OCI-LY7 (cell line): ENCODE data around the gene HSDL2. TPM values are rescaled to one million over a fixed set of nuclear protein-coding genes. Genes with fewer than 3 reads are reported as not detected.

Source experiments
- Bru-seq: library from RNA; stranded (reverse); fragments of 400-500 nt; gene quantifications from one replicate; lab custom pipeline; 2021; lab: Mats Ljungman, UMichigan
- BruChase-seq, 2 experiments: library from RNA; stranded (reverse); fragments of 400-500 nt; gene quantifications; one replicate each; lab custom pipeline; 2021; lab: Mats Ljungman, UMichigan
- BruUV-seq: library from RNA; stranded (reverse); fragments of 400-500 nt; replicated peaks from 2 replicates; lab custom pipeline; 2021; lab: Mats Ljungman, UMichigan
- CTCF ChIA-PET: fragments of 300-600 bp; sonication (Branson Sonifier 250); formaldehyde crosslinking; loops from one replicate; lab custom pipeline; 2022; ENCODE audit warnings: antibody characterized with exemption; ENCODE audit not compliant: unreplicated experiment; lab: Charles Lee
- POLR2A ChIA-PET: fragments of 300-600 bp; sonication (Branson Sonifier 250); formaldehyde crosslinking; loops from one replicate; lab custom pipeline; 2022; ENCODE audit warnings: antibody characterized with exemption; lab: Charles Lee
- DNase-seq: peaks from one replicate; pipeline ENCODE4 v3.0.0-alpha.2; 2015; ENCODE audit warnings: low spot score
- H2AFZ ChIP-seq: fragments of 200-600 bp; sonication (generic), shearing (Covaris generic); 2 replicates; pipeline ENCODE4 v1.6.1; 2014; ENCODE audit warnings: mild to moderate bottlenecking, antibody characterized with exemption, low read length, moderate library complexity
- H3K27ac ChIP-seq: fragments of 200-600 bp; sonication (generic); 2 replicates; pipeline ENCODE4 v1.5.1; 2014; ENCODE audit warnings: mixed run types, low read depth, mild to moderate bottlenecking, moderate library complexity, low read length, inconsistent platforms; ENCODE audit not compliant: poor library complexity, severe bottlenecking
- H3K36me3 ChIP-seq: fragments of 200-600 bp; sonication (generic); 2 replicates; pipeline ENCODE4 v1.6.1; 2014; ENCODE audit warnings: mild to moderate bottlenecking, antibody characterized with exemption, low read length, moderate library complexity, mixed read lengths; ENCODE audit not compliant: insufficient read depth
- H3K4me1 ChIP-seq: fragments of 200-600 bp; sonication (generic); 2 replicates; pipeline ENCODE4 v1.5.1; 2014; ENCODE audit warnings: mild to moderate bottlenecking, low read length; ENCODE audit not compliant: insufficient read depth, poor library complexity, severe bottlenecking
- H3K4me2 ChIP-seq: fragments of 200-600 bp; sonication (generic); 2 replicates; pipeline ENCODE4 v1.6.1; 2014; ENCODE audit warnings: mild to moderate bottlenecking, low read length
- H3K4me3 ChIP-seq: fragments of 200-600 bp; sonication (generic); 2 replicates; pipeline ENCODE4 v1.5.1; 2014; ENCODE audit warnings: mild to moderate bottlenecking, low read depth, low read length; ENCODE audit not compliant: poor library complexity, severe bottlenecking
- H3K79me2 ChIP-seq: fragments of 200-600 bp; sonication (generic); 2 replicates; pipeline ENCODE4 v1.6.1; 2016; ENCODE audit warnings: low read depth, mild to moderate bottlenecking, low read length, moderate library complexity, mixed read lengths; ENCODE audit not compliant: insufficient read depth
- H3K9me2 ChIP-seq: fragments of 200-600 bp; sonication (generic); 2 replicates; pipeline ENCODE4 v1.6.1; 2016; ENCODE audit warnings: mild to moderate bottlenecking, low read length, mixed read lengths; ENCODE audit not compliant: insufficient read depth
- H3K9me3 ChIP-seq: fragments of 200-600 bp; sonication (generic); 2 replicates; pipeline ENCODE4 v1.6.1; 2014; ENCODE audit warnings: mild to moderate bottlenecking, mixed run types, low read length, mixed read lengths
- H4K20me1 ChIP-seq: fragments of 200-600 bp; sonication (generic); 2 replicates; pipeline ENCODE4 v1.6.1; 2014; ENCODE audit warnings: mild to moderate bottlenecking, antibody characterized with exemption, low read length, moderate library complexity, mixed read lengths; ENCODE audit not compliant: insufficient read depth
- EZH2phosphoT487 ChIP-seq: fragments of 200-600 bp; sonication (generic); IDR thresholded peaks from 2 replicates; pipeline ENCODE4 v1.6.1; 2018; ENCODE audit warnings: low read depth, borderline replicate concordance, mild to moderate bottlenecking, mixed run types, antibody characterized with exemption, low read length, moderate library complexity, mixed read lengths
- intact Hi-C: fragments of 100-400 bp; cut with micrococcal nuclease; formaldehyde crosslinking; loops from one replicate; pipeline ENCODE4 v1.10.0; 2022; ENCODE audit not compliant: unreplicated experiment
- long read RNA-seq: library from polyadenylated mRNA; stranded (forward); transcript quantifications from one replicate; pipeline ENCODE4 v2.0.0, GENCODE V29; 2022
- total RNA-seq, 2 experiments: library from RNA; depleted of rRNA in 1 of 2; stranded (reverse); fragments of >200 nt in 1 of 2; shearing (Covaris generic) in 1 of 2; gene quantifications; 2 replicates each; pipeline ENCODE4 v1.2.3, GENCODE V29; 2014 to 2022
- TF ChIP-seq, protein P1 (sequence below): fragments of 200-600 bp; sonication (generic); conservative IDR thresholded peaks from 2 replicates; pipeline ENCODE4 v1.5.1; 2014; ENCODE audit warnings: mild to moderate bottlenecking, antibody characterized with exemption, low read length, moderate library complexity, mixed read lengths

HSDL2 gene
- total RNA-seq (2014; rRNA removed; shearing (Covaris generic)) (10.0 and 12.7 TPM in 2 replicates), total RNA-seq (2022) (16.6 and 17.1 TPM in 2 replicates), Bru-seq, nascent RNA (percentile 57 among the genes with signal in this experiment), BruChase-seq, experiment 1, labeled RNA remaining after a 6-hour chase (percentile 60 among the genes with signal in this experiment), BruChase-seq, experiment 2, labeled RNA remaining after a 2-hour chase (percentile 54 among the genes with signal in this experiment)
- long read RNA-seq, transcript HSDL2-202 (11 exons, 3,350 nt), result major isoform, 27 of 43 reads
- long read RNA-seq, partial matches to known transcripts, result 3 of 43 reads
- long read RNA-seq, other reads (novel, unspliced or antisense), result 13 of 43 reads

DNA sequence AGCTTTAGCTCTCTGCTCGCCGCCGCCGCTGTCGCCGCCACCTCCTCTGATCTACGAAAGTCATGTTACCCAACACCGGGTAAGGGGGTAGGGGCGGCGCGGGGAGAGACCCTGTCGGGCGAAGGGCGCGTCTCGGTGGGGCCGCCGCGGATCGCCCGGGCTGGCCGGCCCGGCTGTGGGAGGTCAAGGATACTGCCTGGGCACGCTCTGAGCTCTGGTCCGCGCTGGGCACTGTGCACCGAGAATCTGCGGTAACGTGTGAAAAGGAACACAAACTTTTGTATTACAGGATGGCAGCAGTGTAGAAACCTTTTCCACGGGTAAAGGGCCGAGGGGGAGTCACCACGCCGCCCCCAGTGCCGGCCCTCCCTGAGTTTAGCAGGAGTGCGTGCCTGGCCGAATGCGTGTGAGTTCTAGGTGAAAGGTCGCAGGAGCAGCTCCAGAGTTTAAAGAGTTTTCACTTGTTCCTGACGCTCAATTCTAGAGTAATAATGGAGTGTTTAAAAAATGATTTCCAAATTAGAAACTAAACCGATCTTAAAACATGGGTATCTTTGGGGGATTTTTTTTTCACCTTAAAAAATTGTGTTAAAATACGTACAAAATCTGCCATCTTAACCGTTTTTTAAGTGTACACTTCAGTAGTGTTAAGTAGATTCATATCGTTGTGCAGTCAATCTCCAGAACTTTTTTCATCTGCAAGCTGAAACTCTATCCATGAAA, at the start of gene HSDL2:
HSDL2 (plus strand) TSS at position 7 of the 723 bp plus-strand sequence; CDS start at position 63, 56 bp downstream.
- Histone ChIP-seq H3K36me3 (no peaks in the 10 kb centered on the region), H3K79me2 (peaks cover 15% of the 10 kb centered on the region; the same call in 1 of the 2 replicates), H3K4me3 (peak within 1 kb of the TSS; percentile 90), H3K9me3 (no peaks in the 10 kb centered on the region), H3K4me1 (peaks cover 48% of the 10 kb centered on the region), H3K27ac (peak within 1 kb of the TSS; percentile 51), H3K4me2 (peak within 1 kb of the TSS; percentile 81), H2AFZ (peak within 1 kb of the TSS; percentile 90), H4K20me1 (no peaks in the 10 kb centered on the region), H3K9me2 (no peaks in the 10 kb centered on the region)
- no peak for TF ChIP-seq EZH2phosphoT487
- TF ChIP-seq, protein P1, sequence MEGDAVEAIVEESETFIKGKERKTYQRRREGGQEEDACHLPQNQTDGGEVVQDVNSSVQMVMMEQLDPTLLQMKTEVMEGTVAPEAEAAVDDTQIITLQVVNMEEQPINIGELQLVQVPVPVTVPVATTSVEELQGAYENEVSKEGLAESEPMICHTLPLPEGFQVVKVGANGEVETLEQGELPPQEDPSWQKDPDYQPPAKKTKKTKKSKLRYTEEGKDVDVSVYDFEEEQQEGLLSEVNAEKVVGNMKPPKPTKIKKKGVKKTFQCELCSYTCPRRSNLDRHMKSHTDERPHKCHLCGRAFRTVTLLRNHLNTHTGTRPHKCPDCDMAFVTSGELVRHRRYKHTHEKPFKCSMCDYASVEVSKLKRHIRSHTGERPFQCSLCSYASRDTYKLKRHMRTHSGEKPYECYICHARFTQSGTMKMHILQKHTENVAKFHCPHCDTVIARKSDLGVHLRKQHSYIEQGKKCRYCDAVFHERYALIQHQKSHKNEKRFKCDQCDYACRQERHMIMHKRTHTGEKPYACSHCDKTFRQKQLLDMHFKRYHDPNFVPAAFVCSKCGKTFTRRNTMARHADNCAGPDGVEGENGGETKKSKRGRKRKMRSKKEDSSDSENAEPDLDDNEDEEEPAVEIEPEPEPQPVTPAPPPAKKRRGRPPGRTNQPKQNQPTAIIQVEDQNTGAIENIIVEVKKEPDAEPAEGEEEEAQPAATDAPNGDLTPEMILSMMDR, result no peak
- ChIA-PET POLR2A (interaction anchor here (0.6 to 2.0 kb wide), 10 partner anchors 11 to 514 kb away, joined by 3 to 6 read pairs (median 4); partner anchors contain the start of gene INIP), CTCF (interaction anchor here (0.5 kb wide), 1 partner anchor 842 kb away, joined by 3 read pairs; no protein-coding TSS in a partner anchor)
- DNase-seq, result peak; percentile 33
- BruUV-seq, result TSS peak; percentile 72
- intact Hi-C loops, result loop anchor here (5.0 kb wide), 1 partner anchor 337 kb away; the partner anchor contains the start of gene INIP

DNA sequence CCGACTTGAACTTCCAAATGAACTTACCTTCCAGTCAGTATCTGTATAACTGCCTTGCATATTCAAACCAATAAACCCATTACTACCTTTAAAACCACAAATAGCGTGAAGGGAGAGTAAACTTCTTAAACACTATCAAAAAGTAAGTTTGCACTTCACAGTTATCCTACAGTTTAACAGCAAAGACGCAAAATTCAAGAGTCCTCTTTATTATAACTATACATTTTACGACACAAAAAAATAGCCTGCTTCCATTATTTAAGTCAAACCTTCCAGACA, 48.3 kb upstream of the HSDL2 start:
- DNase-seq, result peak; percentile 17
- H4K20me1 ChIP-seq, result peaks cover 11% of the 10 kb centered on the region; the same call in 1 of the 2 replicates
- H3K4me3 ChIP-seq, result peak overlapping the region; percentile 86

More for the DNA sequence above, 48.3 kb upstream of the HSDL2 start:
- Histone ChIP-seq H3K36me3 (peaks cover 26% of the 10 kb centered on the region), H3K9me2 (no peaks in the 10 kb centered on the region), H2AFZ (no peak overlapping the region), H3K9me3 (no peaks in the 10 kb centered on the region), H3K4me2 (peak overlapping the region; percentile 89), H3K79me2 (peaks cover 62% of the 10 kb centered on the region), H3K27ac (peak overlapping the region; percentile 91), H3K4me1 (peaks cover 23% of the 10 kb centered on the region)
- TF ChIP-seq, protein P1, result no peak
- no peak for TF ChIP-seq EZH2phosphoT487
- POLR2A ChIA-PET, result interaction anchor here (0.7 to 1.1 kb wide), 2 partner anchors 24 to 165 kb away, joined by 3 read pairs; no protein-coding TSS in a partner anchor
- intact Hi-C loops, result loop anchor here (5.0 kb wide), 2 partner anchors 386 to 849 kb away; partner anchors contain the start of genes ECPAS and INIP
- CTCF ChIA-PET, result no interaction called here
- no TSS peak for BruUV-seq
